ENCODE results near the gene EYS. TPM values are rescaled to one million over a fixed set of nuclear protein-coding genes. Genes with fewer than 3 reads are reported as not detected.

Gene EYS
- total and polyA plus RNA-seq, 9 of the 15 experiments (the other 6 are each of a cell fraction or from before 2014, with no cell fraction given), result 0.03 to 0.36 (median 0.10) TPM; not detected in 2

GRCh38 chr6:63799313-63799712 is 1907.7 kb downstream of the EYS start (continued):
- TF ChIP-seq ZBTB40 (IDR thresholded peaks at IDR 0.05), result no peak
- no peak for TF ChIP-seq ZBTB40 (CRISPR knock-in tag; IDR thresholded peaks at IDR 0.05)
- no peak for TF ChIP-seq KLF13 (tag; IDR thresholded peaks at IDR 0.05; ENCODE audit: borderline replicate concordance, low read depth)
- no peak for TF ChIP-seq DLX4 (CRISPR knock-in tag; IDR thresholded peaks at IDR 0.05)
- TF ChIP-seq REST (IDR thresholded peaks at IDR 0.05; ENCODE audit: borderline replicate concordance), result no peak
- TF ChIP-seq REST (CRISPR knock-in tag; IDR thresholded peaks at IDR 0.05; ENCODE audit: low read depth), result no peak
